ENCODE measurements around the gene RAB31. TPM values are rescaled to one million over a fixed set of nuclear protein-coding genes. Genes with fewer than 3 reads are reported as not detected.

The RAB31 gene
- total RNA-seq, 1 experiment from 2014 or later, result 118 TPM

DNA sequence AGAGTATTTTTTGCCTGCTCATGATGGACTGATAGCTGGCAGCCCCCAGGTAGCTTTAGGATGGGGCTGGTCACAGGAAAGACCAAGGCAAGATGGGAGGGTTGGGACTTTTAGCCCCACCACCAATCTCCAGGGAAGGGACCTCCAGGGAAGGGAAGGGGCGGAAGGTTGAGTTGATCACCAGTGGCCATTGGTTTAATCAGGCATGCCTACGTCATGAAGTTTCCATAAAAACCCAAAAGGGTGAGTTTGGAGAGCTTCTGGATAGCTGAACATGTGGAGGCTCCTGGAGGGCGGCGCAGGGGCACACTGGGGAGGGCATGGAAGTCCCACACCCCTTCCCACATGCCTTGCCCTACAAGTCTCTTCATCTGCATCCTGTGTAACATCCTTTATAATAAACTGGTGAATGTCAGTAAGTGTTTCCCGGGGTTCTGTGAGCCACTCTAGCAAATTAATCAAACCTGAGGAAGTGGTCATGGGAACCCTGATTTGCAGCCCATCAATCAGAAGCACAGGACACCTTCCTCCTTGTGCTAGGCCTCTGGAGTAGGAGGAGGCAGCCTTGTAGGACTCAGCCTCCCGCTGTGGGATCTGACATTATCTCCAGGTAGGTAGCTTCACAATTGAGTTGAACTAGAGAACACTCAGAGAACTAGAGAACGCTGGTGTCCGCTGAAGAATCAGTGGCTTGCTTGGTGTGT, 30.3 kb downstream of the RAB31 start:
- no peaks in the 10 kb centered on the region for H3K9me3 ChIP-seq (ENCODE audit: control insufficient read depth, insufficient read depth, low read depth, low read length)
- H3K27ac ChIP-seq (ENCODE audit: low read length), result peak overlapping the region; percentile 99
- no TSS peak for BruUV-seq (replicated peaks)
- ChIA-PET CTCF (interaction anchor here (0.7 kb wide), 1 partner anchor 101 kb away, joined by 3 read pairs; no protein-coding TSS in a partner anchor), POLR2A (no interaction called here)
- H3K4me1 ChIP-seq (ENCODE audit: control insufficient read depth, insufficient read depth, low read length), result peaks cover 93% of the 10 kb centered on the region
- in situ Hi-C loops (cut with HindIII; ENCODE audit: low pct_unique_long_range_greater_than_20kb, low sequenced_read_pairs) (no loop called here), intact Hi-C loops (cut with micrococcal nuclease; ENCODE audit: unreplicated experiment) (no loop called here)
- no peaks in the 10 kb centered on the region for H3K36me3 ChIP-seq (ENCODE audit: control insufficient read depth, insufficient read depth, low read length)
- no peak for ATAC-seq
- no peak overlapping the region for H3K4me3 ChIP-seq (ENCODE audit: low read depth in 2 of 2, low read length in 2 of 2)
- TF ChIP-seq, protein P1, sequence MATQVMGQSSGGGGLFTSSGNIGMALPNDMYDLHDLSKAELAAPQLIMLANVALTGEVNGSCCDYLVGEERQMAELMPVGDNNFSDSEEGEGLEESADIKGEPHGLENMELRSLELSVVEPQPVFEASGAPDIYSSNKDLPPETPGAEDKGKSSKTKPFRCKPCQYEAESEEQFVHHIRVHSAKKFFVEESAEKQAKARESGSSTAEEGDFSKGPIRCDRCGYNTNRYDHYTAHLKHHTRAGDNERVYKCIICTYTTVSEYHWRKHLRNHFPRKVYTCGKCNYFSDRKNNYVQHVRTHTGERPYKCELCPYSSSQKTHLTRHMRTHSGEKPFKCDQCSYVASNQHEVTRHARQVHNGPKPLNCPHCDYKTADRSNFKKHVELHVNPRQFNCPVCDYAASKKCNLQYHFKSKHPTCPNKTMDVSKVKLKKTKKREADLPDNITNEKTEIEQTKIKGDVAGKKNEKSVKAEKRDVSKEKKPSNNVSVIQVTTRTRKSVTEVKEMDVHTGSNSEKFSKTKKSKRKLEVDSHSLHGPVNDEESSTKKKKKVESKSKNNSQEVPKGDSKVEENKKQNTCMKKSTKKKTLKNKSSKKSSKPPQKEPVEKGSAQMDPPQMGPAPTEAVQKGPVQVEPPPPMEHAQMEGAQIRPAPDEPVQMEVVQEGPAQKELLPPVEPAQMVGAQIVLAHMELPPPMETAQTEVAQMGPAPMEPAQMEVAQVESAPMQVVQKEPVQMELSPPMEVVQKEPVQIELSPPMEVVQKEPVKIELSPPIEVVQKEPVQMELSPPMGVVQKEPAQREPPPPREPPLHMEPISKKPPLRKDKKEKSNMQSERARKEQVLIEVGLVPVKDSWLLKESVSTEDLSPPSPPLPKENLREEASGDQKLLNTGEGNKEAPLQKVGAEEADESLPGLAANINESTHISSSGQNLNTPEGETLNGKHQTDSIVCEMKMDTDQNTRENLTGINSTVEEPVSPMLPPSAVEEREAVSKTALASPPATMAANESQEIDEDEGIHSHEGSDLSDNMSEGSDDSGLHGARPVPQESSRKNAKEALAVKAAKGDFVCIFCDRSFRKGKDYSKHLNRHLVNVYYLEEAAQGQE (IDR thresholded peaks at IDR 0.05; ENCODE audit: insufficient read depth in 1 of 2, low read depth in 2 of 2, low read length in 1 of 2), result no peak
- no peaks in the 10 kb centered on the region for H3K27me3 ChIP-seq (ENCODE audit: control insufficient read depth, insufficient read depth, low read length)
- no peak for DNase-seq (ENCODE audit: low read depth, low spot score)

GRCh38 chr18:9739516-9739915, 31.4 kb downstream of the RAB31 start:
- Histone ChIP-seq H3K36me3 (ENCODE audit: control insufficient read depth, insufficient read depth, low read length) (no peaks in the 10 kb centered on the region), H3K27ac (ENCODE audit: low read length) (peak overlapping the region; percentile 99), H3K4me3 (ENCODE audit: low read depth in 2 of 2, low read length in 2 of 2) (no peak overlapping the region), H3K27me3 (ENCODE audit: control insufficient read depth, insufficient read depth, low read length) (no peaks in the 10 kb centered on the region), H3K9me3 (ENCODE audit: control insufficient read depth, insufficient read depth, low read depth, low read length) (no peaks in the 10 kb centered on the region), H3K4me1 (ENCODE audit: control insufficient read depth, insufficient read depth, low read length) (peaks cover 95% of the 10 kb centered on the region)
- TF ChIP-seq, protein P2, sequence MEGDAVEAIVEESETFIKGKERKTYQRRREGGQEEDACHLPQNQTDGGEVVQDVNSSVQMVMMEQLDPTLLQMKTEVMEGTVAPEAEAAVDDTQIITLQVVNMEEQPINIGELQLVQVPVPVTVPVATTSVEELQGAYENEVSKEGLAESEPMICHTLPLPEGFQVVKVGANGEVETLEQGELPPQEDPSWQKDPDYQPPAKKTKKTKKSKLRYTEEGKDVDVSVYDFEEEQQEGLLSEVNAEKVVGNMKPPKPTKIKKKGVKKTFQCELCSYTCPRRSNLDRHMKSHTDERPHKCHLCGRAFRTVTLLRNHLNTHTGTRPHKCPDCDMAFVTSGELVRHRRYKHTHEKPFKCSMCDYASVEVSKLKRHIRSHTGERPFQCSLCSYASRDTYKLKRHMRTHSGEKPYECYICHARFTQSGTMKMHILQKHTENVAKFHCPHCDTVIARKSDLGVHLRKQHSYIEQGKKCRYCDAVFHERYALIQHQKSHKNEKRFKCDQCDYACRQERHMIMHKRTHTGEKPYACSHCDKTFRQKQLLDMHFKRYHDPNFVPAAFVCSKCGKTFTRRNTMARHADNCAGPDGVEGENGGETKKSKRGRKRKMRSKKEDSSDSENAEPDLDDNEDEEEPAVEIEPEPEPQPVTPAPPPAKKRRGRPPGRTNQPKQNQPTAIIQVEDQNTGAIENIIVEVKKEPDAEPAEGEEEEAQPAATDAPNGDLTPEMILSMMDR (IDR thresholded peaks at IDR 0.05), result no peak
- TF ChIP-seq, protein P1 (IDR thresholded peaks at IDR 0.05; ENCODE audit: insufficient read depth in 1 of 2, low read depth in 2 of 2, low read length in 1 of 2), result no peak
- no peak for TF ChIP-seq TCF7L2 (IDR thresholded peaks at IDR 0.05; ENCODE audit: low read depth, low read length)
- TF ChIP-seq POLR2AphosphoS5 (IDR thresholded peaks at IDR 0.05; ENCODE audit: low read depth, low read length), result no peak
- TF ChIP-seq SIN3A (IDR thresholded peaks at IDR 0.05; ENCODE audit: borderline replicate concordance, insufficient read depth, low read depth, low read length), result no peak
- POLR2A ChIA-PET, result interaction anchor here (0.7 kb wide), 1 partner anchor 21 kb away, joined by 3 read pairs; no protein-coding TSS in a partner anchor
- in situ Hi-C loops (cut with HindIII; ENCODE audit: low pct_unique_long_range_greater_than_20kb, low sequenced_read_pairs) (no loop called here), intact Hi-C loops (cut with micrococcal nuclease; ENCODE audit: unreplicated experiment) (no loop called here)
- BruUV-seq (replicated peaks), result no TSS peak
- DNase-seq (ENCODE audit: low read depth, low spot score), result no peak
- CTCF ChIA-PET, result interaction anchor here (0.7 kb wide), 1 partner anchor 100 kb away, joined by 3 read pairs; no protein-coding TSS in a partner anchor
- no peak for ATAC-seq
